ENCODE data around the gene SLAMF1. TPM values are rescaled to one million over a fixed set of nuclear protein-coding genes. Genes with fewer than 3 reads are reported as not detected.
"Not testable (repeated sequence)": the region's sequence is repeated elsewhere in the genome, so short reads cannot be mapped to it uniquely, and the experiment has no call there.

SLAMF1 gene
- total RNA-seq, 1 experiment from 2014 or later, result not detected

DNA sequence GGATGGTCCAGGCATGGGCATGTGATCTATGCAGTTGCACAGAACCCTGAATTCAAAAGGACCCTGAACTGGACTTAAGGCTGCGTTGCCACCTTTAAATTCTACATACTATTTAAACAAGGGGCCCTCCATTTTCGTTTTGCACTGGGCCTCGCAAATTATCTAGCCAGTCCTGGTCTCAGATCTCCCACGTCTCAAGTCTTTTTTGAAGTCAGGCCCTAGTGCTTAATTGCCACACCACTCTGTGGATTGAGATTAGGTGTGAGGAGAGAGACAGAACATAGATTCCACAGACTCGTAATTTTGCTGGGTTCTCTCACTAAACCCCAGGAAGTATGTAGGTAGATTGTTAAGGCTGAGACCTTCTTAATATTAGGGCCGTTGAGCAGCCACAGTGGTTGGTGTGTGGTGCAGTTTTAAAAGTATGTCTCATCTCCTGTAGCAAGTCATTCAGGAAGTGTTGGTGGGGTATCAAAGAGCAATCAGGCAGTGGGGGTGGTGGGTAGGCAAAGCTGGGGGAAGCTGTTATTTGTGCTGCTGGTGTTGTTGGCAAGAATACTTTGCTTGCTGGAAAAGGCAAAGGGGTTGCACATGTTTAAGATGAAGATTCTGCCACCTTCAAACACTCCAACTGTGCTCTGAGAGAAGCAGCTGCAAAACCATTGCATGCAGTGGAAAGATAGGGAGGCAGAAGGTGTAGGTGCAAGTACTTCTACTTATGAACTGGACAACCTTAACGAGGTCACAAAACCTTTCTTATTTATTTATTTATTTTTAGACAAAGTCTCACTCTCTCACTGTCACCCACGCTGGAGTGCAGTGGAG lies 78.8 kb downstream of the SLAMF1 start:
- H3K36me3 ChIP-seq (replicated peaks; ENCODE audit: control insufficient read depth, insufficient read depth, low read length), result no peaks in the 10 kb centered on the region

DNA sequence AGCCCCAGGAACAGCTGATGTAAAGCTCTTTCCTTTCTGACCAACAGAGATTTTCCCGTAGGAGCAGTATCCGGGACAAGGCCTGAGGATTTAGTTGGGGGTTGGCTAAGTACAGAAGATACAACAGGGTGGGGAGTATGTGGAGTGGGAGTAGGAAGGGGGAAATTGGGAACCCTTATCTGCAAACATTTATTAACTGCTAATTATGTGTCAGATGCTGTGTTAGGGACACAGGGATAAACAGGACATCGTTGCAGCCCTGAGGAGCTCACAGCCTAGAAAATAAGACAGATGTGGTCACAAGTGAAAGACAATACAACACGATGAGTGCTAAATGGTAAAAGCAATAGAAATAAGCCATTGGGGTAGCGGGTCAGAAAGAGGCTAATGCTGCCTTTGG lies 79.5 kb downstream of the SLAMF1 start:
- no peaks in the 10 kb centered on the region for H3K27me3 ChIP-seq (ENCODE audit: control insufficient read depth, insufficient read depth, low read length)
- H3K36me3 ChIP-seq (replicated peaks; ENCODE audit: control insufficient read depth, insufficient read depth, low read length), result no peaks in the 10 kb centered on the region
- no peak for DNase-seq

More for the DNA sequence above, 78.8 kb downstream of the SLAMF1 start:
- H3K4me3 ChIP-seq (ENCODE audit: insufficient read depth, low read depth, low read length), result no peak overlapping the region
- DNase-seq, result no peak
- H3K27me3 ChIP-seq (ENCODE audit: control insufficient read depth, insufficient read depth, low read length), result no peaks in the 10 kb centered on the region

DNA sequence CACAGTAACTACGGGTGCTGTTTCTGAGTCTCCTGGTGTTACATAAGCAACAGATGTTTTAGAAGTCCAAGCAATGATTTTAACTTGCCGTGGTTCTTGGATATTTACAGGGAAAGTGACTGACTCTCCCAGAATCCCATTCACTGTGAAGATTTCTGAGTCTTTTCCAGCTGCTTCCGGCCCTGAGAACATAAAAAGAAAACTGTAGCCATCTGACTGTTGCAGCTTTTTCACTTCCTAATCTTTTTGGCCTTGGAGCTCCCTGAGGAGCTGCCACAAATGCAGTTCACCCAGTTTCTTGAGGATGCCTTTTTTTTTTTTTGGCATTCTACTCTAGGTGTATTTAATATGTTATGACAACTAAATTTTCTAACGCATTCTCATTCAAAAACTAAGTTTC lies 81.3 kb downstream of the SLAMF1 start:
- H3K4me3 ChIP-seq (ENCODE audit: insufficient read depth, low read depth, low read length), result no peak overlapping the region
- no peak for DNase-seq
- no peaks in the 10 kb centered on the region for H3K36me3 ChIP-seq (replicated peaks; ENCODE audit: control insufficient read depth, insufficient read depth, low read length)
- H3K27me3 ChIP-seq (ENCODE audit: control insufficient read depth, insufficient read depth, low read length), result no peaks in the 10 kb centered on the region

More for the DNA sequence above, 79.5 kb downstream of the SLAMF1 start:
- no peak overlapping the region for H3K4me3 ChIP-seq (ENCODE audit: insufficient read depth, low read depth, low read length)

DNA sequence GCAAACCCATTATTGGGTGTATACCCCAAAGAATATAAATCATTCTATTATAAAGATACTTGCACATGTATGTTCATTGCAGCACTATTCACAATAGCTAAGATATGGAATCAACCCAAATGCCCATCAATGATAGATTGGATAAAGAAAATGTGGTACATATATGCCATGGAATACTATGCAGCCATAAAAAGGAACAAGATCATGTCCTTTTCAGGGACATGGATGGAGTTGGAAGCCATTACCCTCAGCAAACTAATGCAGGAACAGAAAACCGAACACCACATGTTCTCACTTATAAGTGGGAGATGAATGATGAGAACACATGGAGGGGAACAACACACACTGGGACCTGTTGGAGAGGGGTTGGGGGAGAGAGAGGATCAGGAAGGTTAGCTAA lies 83.6 kb downstream of the SLAMF1 start:
- not testable (repeated sequence) for H3K36me3 ChIP-seq (replicated peaks; ENCODE audit: control insufficient read depth, insufficient read depth, low read length); H3K27me3 ChIP-seq (ENCODE audit: control insufficient read depth, insufficient read depth, low read length); H3K4me3 ChIP-seq (ENCODE audit: insufficient read depth, low read depth, low read length); DNase-seq

DNA sequence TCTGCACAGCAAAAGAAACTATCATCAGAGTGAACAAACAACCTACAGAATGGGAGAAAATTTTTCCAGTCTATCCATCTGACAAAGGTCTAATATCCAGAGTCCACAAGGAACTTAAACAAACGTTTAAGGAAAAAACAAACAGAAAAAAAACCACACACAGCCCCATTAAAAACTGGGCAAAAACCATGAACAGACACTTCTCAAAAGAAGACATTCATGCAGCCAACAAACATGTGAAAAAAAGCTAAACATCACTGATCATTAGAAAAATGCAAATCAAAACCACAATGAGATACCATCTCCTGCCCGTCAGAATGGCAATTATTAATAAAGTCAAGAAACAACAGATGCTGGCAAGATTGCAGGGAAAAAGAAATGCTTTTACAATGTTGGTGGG lies 84.1 kb downstream of the SLAMF1 start:
- not testable (repeated sequence) for H3K4me3 ChIP-seq (ENCODE audit: insufficient read depth, low read depth, low read length); H3K36me3 ChIP-seq (replicated peaks; ENCODE audit: control insufficient read depth, insufficient read depth, low read length); H3K27me3 ChIP-seq (ENCODE audit: control insufficient read depth, insufficient read depth, low read length); DNase-seq

DNA sequence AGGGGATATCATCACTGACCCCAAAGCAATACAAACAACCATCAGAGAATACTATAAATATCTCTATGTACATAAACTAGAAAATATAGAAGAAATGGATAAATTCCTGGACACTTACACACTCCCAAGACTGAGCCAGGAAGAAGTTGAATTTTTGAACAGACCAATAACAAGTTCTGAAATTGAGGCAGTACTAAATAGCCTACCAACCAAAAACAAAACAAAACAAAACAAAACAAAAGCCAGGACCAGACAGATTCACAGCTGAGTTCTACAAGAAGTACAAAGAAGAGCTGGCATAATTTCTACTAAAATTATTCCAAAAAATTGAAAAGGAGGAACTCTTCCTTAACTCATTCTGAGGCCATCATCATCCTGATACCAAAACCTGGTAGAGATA lies 86.0 kb downstream of the SLAMF1 start:
- no peaks in the 10 kb centered on the region for H3K27me3 ChIP-seq (ENCODE audit: control insufficient read depth, insufficient read depth, low read length)
- no peaks in the 10 kb centered on the region for H3K36me3 ChIP-seq (replicated peaks; ENCODE audit: control insufficient read depth, insufficient read depth, low read length)
- H3K4me3 ChIP-seq (ENCODE audit: insufficient read depth, low read depth, low read length), result no peak overlapping the region
- no peak for DNase-seq

DNA sequence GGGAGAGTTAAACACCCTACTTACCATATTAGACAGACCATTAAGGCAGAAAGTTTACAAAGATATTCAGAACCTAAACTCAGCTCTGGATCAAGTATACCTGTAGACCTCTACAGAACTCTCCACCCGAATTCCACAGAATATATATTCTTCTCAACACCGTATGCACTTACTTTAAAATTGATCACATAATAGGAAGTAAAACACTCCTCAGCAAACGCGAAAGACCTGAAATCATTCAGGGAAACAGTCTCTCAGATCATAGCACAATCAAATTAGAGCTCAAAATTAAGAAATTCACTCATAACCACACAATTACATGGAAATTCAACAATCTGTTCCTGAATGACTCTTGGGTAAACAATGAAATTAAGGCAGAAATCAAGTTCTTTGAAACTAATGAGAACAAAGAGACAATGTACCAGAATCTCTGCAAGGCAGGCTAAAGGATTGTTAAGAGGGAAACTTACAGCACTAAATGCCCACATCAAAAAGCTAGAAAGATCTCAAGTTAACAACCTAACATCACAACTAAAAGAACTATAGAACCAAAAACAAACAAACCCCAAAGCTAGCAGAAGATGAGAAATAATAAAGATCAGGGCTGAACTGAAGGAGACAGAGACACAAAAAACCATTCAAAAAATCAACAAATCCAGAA lies 86.7 kb downstream of the SLAMF1 start:
- H3K27me3 ChIP-seq (ENCODE audit: control insufficient read depth, insufficient read depth, low read length), result no peaks in the 10 kb centered on the region
- no peak for DNase-seq
- no peak overlapping the region for H3K4me3 ChIP-seq (ENCODE audit: insufficient read depth, low read depth, low read length)
- H3K36me3 ChIP-seq (replicated peaks; ENCODE audit: control insufficient read depth, insufficient read depth, low read length), result no peaks in the 10 kb centered on the region

DNA sequence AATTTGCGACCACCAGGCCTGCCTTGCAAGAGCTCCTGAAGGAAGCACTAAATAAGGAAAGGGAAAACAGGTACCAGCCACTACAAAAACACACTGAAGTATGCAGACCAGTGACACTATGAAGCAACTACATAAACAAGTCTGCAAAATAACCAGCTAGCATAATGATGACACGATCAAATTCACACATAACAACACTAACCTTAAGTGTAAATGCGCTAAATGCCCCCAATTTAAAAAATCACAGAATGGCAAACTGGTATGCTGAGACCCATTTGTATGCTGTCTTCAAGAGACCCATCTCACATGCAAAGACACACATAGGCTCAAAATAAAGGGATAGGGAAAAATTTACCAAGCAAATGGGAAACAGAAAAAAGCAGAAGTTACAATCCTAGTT lies 87.4 kb downstream of the SLAMF1 start:
- H3K36me3 ChIP-seq (replicated peaks; ENCODE audit: control insufficient read depth, insufficient read depth, low read length); H3K27me3 ChIP-seq (ENCODE audit: control insufficient read depth, insufficient read depth, low read length); DNase-seq: not testable (repeated sequence)

DNA sequence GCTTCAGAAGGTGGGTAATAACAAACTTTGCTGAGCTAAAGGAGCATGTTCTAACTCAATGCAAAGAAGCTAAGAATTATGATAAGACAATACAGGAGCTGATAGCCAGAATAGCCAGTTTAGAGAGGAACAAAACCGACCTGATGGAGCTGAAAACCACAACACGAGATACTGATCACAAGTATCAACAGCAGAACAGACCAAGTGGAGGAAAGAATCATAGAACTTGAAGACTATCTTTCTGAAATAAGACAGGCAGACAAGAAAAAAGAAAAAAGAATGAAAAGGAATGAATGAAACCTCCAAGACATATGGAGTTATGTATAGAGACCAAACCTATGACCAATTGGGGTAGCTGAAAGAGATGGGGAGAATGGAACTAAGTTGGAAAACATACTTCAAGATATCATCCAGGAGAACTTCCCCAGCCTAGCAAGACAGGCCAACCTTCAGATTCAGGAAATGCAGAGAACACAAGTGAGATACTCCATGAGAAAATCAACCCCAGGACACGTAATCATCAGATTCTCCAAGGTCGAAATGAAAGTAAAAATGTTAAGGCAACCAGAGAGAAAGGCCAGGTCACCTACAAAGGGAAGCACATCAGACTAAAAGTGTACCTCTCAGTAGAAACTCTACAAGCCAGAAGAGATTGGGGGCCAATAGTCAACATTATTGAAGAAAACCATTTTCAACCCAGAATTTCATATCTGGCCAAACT lies 88.0 kb downstream of the SLAMF1 start:
- Histone ChIP-seq H3K36me3 (replicated peaks; ENCODE audit: control insufficient read depth, insufficient read depth, low read length) (no peaks in the 10 kb centered on the region), H3K27me3 (ENCODE audit: control insufficient read depth, insufficient read depth, low read length) (no peaks in the 10 kb centered on the region), H3K4me3 (ENCODE audit: insufficient read depth, low read depth, low read length) (no peak overlapping the region)
- DNase-seq, result no peak

More for the DNA sequence above, 87.4 kb downstream of the SLAMF1 start:
- not testable (repeated sequence) for H3K4me3 ChIP-seq (ENCODE audit: insufficient read depth, low read depth, low read length)

Other genes starting within 250 kb of the SLAMF1 start
- 32.7 and 36.9 TPM in 2 replicates for gene VANGL2, start 246.5 kb downstream of the SLAMF1 start, total RNA-seq (2014; rRNA removed; shearing (Covaris generic))
- not detected in 2 replicates for gene SLAMF6, start 123.8 kb downstream of the SLAMF1 start, total RNA-seq (2014; rRNA removed; shearing (Covaris generic))
- gene CD84, start 67.5 kb downstream of the SLAMF1 start, total RNA-seq (2014; rRNA removed; shearing (Covaris generic)), result not detected in 2 replicates
- gene CD48, start 64.8 kb upstream of the SLAMF1 start, total RNA-seq (2014; rRNA removed; shearing (Covaris generic)), result 0.74 and 2.2 TPM in 2 replicates
- gene SLAMF7, start 92.2 kb upstream of the SLAMF1 start, total RNA-seq (2014; rRNA removed; shearing (Covaris generic)), result 0.24 TPM in 1 of 2 replicates, not detected in the other
- 0.24 TPM in 1 of 2 replicates, not detected in the other for gene LY9, start 149.1 kb upstream of the SLAMF1 start, total RNA-seq (2014; rRNA removed; shearing (Covaris generic))
- not detected in 2 replicates for gene CD244, start 215.8 kb upstream of the SLAMF1 start, total RNA-seq (2014; rRNA removed; shearing (Covaris generic))
- gene ITLN1, start 238.1 kb upstream of the SLAMF1 start, total RNA-seq (2014; rRNA removed; shearing (Covaris generic)), result not detected in 2 replicates